Activated CD4-positive, CD25-positive, alpha-beta regulatory T cell (primary cell): ENCODE results near the gene RHBDD1.

Experiments used
- DNase-seq, 4 experiments: peaks; one replicate each; lab custom pipeline; 2025; lab: John Stamatoyannopoulos, UW

The RHBDD1 gene

GRCh38 chr2:226835796-226836547, at the start of gene RHBDD1:
TSS of gene RHBDD1 (plus strand) at chr2:226836054. CDS start at chr2:226864694, 28,640 bp downstream.
- peak; percentile 85 to 90 (median 90) for DNase-seq

GRCh38 chr2:226788064-226788463, 47.8 kb upstream of the RHBDD1 start:
- DNase-seq: no peak

- no peak for DNase-seq
Measured at GRCh38 chr2:226788881-226789490, 46.9 kb upstream of the RHBDD1 start.

- no peak for DNase-seq
Measured at GRCh38 chr2:226790011-226790410, 45.8 kb upstream of the RHBDD1 start.

- DNase-seq: no peak
Measured at GRCh38 chr2:226790431-226790830, 45.4 kb upstream of the RHBDD1 start.

GRCh38 chr2:226791056-226791486, 44.8 kb upstream of the RHBDD1 start:
- peak in 2 of 4 experiments; percentile 50 to 56 for DNase-seq

- peak; percentile 81 to 90 (median 85) for DNase-seq
Measured at GRCh38 chr2:226791487-226792081, 44.3 kb upstream of the RHBDD1 start.

- no peak for DNase-seq
Measured at GRCh38 chr2:226792155-226792881, 43.5 kb upstream of the RHBDD1 start.

GRCh38 chr2:226793646-226794045, 42.2 kb upstream of the RHBDD1 start:
- DNase-seq: no peak

GRCh38 chr2:226794196-226794661, 41.6 kb upstream of the RHBDD1 start:
- DNase-seq: no peak

- no peak for DNase-seq
Measured at GRCh38 chr2:226794751-226795171, 41.1 kb upstream of the RHBDD1 start.

GRCh38 chr2:226795281-226796011, 40.4 kb upstream of the RHBDD1 start:
- DNase-seq: no peak

- no peak for DNase-seq
Measured at GRCh38 chr2:226796012-226796839, 39.6 kb upstream of the RHBDD1 start.

- no peak for DNase-seq
Measured at GRCh38 chr2:226796840-226797288, 39.0 kb upstream of the RHBDD1 start.

- peak in 1 of 4 experiments; percentile 6 for DNase-seq
Measured at GRCh38 chr2:226797289-226797988, 38.4 kb upstream of the RHBDD1 start.

- DNase-seq: no peak
Measured at GRCh38 chr2:226797989-226798421, 37.8 kb upstream of the RHBDD1 start.

GRCh38 chr2:226798422-226799210, 37.2 kb upstream of the RHBDD1 start:
- peak; percentile 18 to 36 (median 23) for DNase-seq

- peak; percentile 8 to 42 (median 23) for DNase-seq
Measured at GRCh38 chr2:226799211-226799975, 36.5 kb upstream of the RHBDD1 start, which contains the start of gene IRS1. TSS of gene IRS1 (minus strand) at chr2:226799820. CDS start at chr2:226798738, 1,082 bp downstream.
